Skeletal muscle tissue (tissue), 4 donors: ENCODE measurements around the gene TIAM1. TPM values are rescaled to one million over a fixed set of nuclear protein-coding genes. Genes with fewer than 3 reads are reported as not detected.

Experiments
- H3K27ac ChIP-seq: one replicate; pipeline ENCODE4 v1.7.0; 2013; ENCODE audit warnings: mild to moderate bottlenecking, low read depth, low read length, inconsistent platforms
- H3K27me3 ChIP-seq, 3 donors: one replicate each; pipeline ENCODE4 v1.7.0; 2013; ENCODE audit warnings: low read length in 3 of 3; ENCODE audit not compliant: control insufficient read depth in 3 of 3, insufficient read depth in 3 of 3
- H3K36me3 ChIP-seq, 3 donors: one replicate each; pipeline ENCODE4 v1.7.0; 2013; ENCODE audit warnings: low read length in 3 of 3; ENCODE audit not compliant: control insufficient read depth in 3 of 3, insufficient read depth in 3 of 3
- H3K4me1 ChIP-seq, 3 donors: one replicate each; pipeline ENCODE4 v1.7.0; 2013; ENCODE audit warnings: low read length in 3 of 3, mild to moderate bottlenecking in 3 of 3; ENCODE audit not compliant: control insufficient read depth in 3 of 3, insufficient read depth in 3 of 3
- H3K4me3 ChIP-seq, 3 donors: one replicate each; pipeline ENCODE4 v1.7.0; 2013; ENCODE audit warnings: low read length in 3 of 3
- H3K9ac ChIP-seq, 3 donors: one replicate each; pipeline ENCODE4 v1.7.0; 2013; ENCODE audit warnings: low read length in 3 of 3, mild to moderate bottlenecking in 3 of 3, moderate library complexity in 2 of 3, low read depth in 1 of 3
- H3K9me3 ChIP-seq, 3 donors: one replicate each; pipeline ENCODE4 v1.7.0; 2013; ENCODE audit warnings: low read length in 3 of 3; ENCODE audit not compliant: control insufficient read depth in 3 of 3
- total RNA-seq: library from RNA; depleted of rRNA; stranded (reverse); fragments of >200 nt; gene quantifications from one replicate; pipeline ENCODE4 v1.2.3, GENCODE V29; 2014
- donor health status: Osteomylitis.

TIAM1 gene
- total RNA-seq, 1 donor from 2014 or later: 24.5 TPM

GRCh38 chr21:31115249-31115648 lies 228.8 kb downstream of the TIAM1 start:
- no peaks in the 10 kb centered on the region for H3K4me1 ChIP-seq
- no peak overlapping the region for H3K9ac ChIP-seq
- no peaks in the 10 kb centered on the region for H3K9me3 ChIP-seq
- no peak overlapping the region for H3K27ac ChIP-seq
- no peaks in the 10 kb centered on the region for H3K27me3 ChIP-seq
- H3K4me3 ChIP-seq: no peak overlapping the region
- no peaks in the 10 kb centered on the region for H3K36me3 ChIP-seq

- Histone ChIP-seq H3K4me3 (no peak overlapping the region), H3K27me3 (no peaks in the 10 kb centered on the region)
Measured at GRCh38 chr21:31111093-31111492, 233.0 kb downstream of the TIAM1 start.

DNA sequence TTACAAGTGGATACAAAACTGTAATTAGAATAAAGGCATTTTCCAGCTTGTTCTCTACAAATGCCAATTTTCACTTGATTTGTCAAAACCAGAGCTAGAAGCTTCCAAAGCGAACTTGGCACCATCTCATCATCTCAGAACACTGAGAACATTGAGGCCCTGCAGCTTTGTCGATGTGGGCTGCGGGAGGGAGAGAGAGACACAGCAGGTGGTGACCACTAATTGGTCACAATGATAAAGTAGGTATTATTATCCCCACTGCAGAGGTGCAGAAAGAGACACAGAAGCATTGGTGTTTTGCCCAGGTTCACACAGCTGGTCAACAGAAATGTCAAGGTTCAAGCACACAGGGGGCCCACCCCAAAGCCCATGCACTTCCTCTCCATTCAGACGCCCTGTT lies 233.6 kb downstream of the TIAM1 start:
- Histone ChIP-seq H3K4me1 (no peaks in the 10 kb centered on the region), H3K9me3 (no peaks in the 10 kb centered on the region), H3K27me3 (no peaks in the 10 kb centered on the region), H3K4me3 (no peak overlapping the region), H3K9ac (no peak overlapping the region), H3K36me3 (no peaks in the 10 kb centered on the region), H3K27ac (no peak overlapping the region)

More at GRCh38 chr21:31111093-31111492, 233.0 kb downstream of the TIAM1 start:
- Histone ChIP-seq H3K4me1 (no peaks in the 10 kb centered on the region), H3K9ac (no peak overlapping the region), H3K36me3 (no peaks in the 10 kb centered on the region), H3K9me3 (no peaks in the 10 kb centered on the region), H3K27ac (no peak overlapping the region)

DNA sequence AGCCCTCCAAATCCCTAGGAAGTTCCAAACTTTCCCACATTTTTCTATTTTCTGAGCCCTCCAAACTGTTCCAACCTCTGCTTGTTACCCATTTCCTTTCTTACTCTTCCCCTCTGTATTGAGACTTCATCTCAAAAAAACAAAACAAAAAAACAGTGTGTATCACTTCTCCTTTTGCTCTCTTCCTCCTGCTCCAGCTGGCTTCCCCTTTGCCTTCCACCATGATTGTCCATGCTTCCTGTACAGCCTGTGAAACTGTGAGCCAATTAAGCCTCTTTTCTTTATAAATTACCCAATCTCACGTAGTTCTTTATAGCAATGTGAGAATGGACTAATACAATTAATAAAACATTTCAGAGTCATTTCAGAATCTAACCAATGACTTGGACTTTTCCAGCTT lies 236.2 kb downstream of the TIAM1 start:
- Histone ChIP-seq H3K27ac (no peak overlapping the region), H3K9me3 (no peaks in the 10 kb centered on the region)

GRCh38 chr21:31107176-31107785 lies 236.8 kb downstream of the TIAM1 start:
- H3K27me3 ChIP-seq: no peaks in the 10 kb centered on the region
- no peak overlapping the region for H3K27ac ChIP-seq
- H3K9ac ChIP-seq: no peak overlapping the region
- no peak overlapping the region for H3K4me3 ChIP-seq
- H3K36me3 ChIP-seq: no peaks in the 10 kb centered on the region
- H3K9me3 ChIP-seq: no peaks in the 10 kb centered on the region
- no peaks in the 10 kb centered on the region for H3K4me1 ChIP-seq

More for the DNA sequence above, 236.2 kb downstream of the TIAM1 start:
- Histone ChIP-seq H3K36me3 (no peaks in the 10 kb centered on the region), H3K4me3 (no peak overlapping the region), H3K4me1 (no peaks in the 10 kb centered on the region), H3K27me3 (no peaks in the 10 kb centered on the region), H3K9ac (no peak overlapping the region)

DNA sequence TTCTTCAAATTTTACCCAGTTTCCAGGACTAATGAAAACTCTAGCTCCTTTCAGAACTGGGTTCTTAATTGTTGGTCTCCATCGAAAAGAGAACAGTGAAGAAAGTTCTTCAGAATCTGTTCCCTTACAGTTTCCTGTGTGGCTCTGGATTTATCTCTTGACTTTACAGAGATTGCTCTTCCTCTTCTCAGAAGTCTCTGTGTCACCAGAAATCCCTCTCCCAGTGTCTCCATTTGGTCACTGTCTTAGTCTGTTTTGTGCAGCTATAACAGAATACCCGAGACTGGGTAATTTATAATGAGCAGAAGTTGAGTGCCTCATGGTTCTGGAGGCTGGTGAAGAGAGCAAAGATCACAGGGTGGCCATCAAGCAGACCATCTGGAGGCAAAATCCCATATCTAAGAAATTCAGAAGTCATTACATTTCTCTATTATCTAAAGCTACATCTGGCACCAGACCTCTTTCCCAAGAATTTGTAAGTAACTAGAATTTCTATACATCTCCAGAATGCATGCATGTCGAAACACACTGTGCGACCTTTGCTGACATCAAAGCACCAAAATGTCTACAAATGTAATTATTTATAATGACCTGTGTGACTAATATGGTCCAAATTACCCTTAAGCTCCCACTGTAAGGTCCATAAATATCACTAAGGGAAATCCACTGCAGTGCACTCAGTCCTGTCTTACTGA lies 240.3 kb downstream of the TIAM1 start:
- no peaks in the 10 kb centered on the region for H3K4me1 ChIP-seq
- H3K27ac ChIP-seq: no peak overlapping the region
- H3K27me3 ChIP-seq: peaks cover 0 to 3% (median 2%) of the 10 kb centered on the region in 3 donors
- no peaks in the 10 kb centered on the region for H3K36me3 ChIP-seq
- no peak overlapping the region for H3K4me3 ChIP-seq
- no peaks in the 10 kb centered on the region for H3K9me3 ChIP-seq
- no peak overlapping the region for H3K9ac ChIP-seq

GRCh38 chr21:31103163-31103562 lies 240.9 kb downstream of the TIAM1 start:
- Histone ChIP-seq H3K27ac (no peak overlapping the region), H3K9ac (no peak overlapping the region), H3K4me3 (no peak overlapping the region)

GRCh38 chr21:31099122-31099521 lies 244.9 kb downstream of the TIAM1 start:
- H3K9ac ChIP-seq: no peak overlapping the region
- no peaks in the 10 kb centered on the region for H3K4me1 ChIP-seq

More at GRCh38 chr21:31103163-31103562, 240.9 kb downstream of the TIAM1 start:
- H3K4me1 ChIP-seq: no peaks in the 10 kb centered on the region
- H3K36me3 ChIP-seq: no peaks in the 10 kb centered on the region
- peaks cover 0 to 4% (median 3%) of the 10 kb centered on the region in 3 donors for H3K27me3 ChIP-seq
- no peaks in the 10 kb centered on the region for H3K9me3 ChIP-seq

GRCh38 chr21:31098576-31099005 lies 245.5 kb downstream of the TIAM1 start:
- Histone ChIP-seq H3K9ac (no peak overlapping the region), H3K9me3 (no peaks in the 10 kb centered on the region), H3K4me3 (peak overlapping the region in 1 of 3 donors; percentile 6), H3K27ac (no peak overlapping the region), H3K27me3 (peaks cover 0 to 4% (median 3%) of the 10 kb centered on the region in 3 donors), H3K36me3 (no peaks in the 10 kb centered on the region), H3K4me1 (no peaks in the 10 kb centered on the region)

More at GRCh38 chr21:31099122-31099521, 244.9 kb downstream of the TIAM1 start:
- peaks cover 0 to 4% (median 3%) of the 10 kb centered on the region in 3 donors for H3K27me3 ChIP-seq
- no peak overlapping the region for H3K27ac ChIP-seq
- H3K36me3 ChIP-seq: no peaks in the 10 kb centered on the region
- H3K9me3 ChIP-seq: no peaks in the 10 kb centered on the region
- no peak overlapping the region for H3K4me3 ChIP-seq

DNA sequence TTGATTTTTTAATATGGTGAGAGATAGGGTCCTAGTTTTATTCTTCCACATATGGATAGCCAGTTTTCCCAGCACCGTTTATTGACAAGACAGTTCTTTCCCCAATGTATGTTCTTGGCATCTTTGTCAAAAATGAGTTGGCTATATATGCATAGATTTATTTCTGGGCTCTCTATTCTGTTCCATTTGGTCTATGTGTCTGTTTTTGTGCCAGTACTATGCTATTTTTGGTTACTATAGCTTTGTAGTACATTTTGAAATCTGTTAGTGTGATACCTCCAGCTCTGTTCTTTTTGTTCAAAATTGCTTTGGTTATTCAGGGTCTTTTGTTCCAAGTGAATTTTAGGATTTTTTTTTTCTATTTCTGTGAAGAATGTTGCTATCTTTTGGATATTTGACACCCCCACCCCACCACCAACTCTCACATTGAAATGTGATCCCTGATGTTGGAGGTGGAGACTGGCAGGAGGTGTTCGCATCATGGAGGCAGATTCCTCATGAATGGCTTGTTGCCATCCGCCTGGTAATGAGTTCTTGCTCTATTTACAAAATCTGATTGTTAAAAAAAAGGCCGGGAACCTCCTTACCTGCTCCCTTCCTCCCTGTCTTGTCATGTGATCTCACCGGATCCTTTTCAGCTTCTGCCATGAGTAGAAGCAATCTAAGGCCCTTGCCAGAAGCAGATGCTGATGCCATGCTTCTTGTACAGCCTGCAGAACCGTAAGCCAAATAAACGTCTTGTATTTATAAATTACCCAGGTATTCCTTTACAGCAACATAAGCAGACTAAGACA lies 251.0 kb downstream of the TIAM1 start:
- peaks cover 0 to 2% (median 0%) of the 10 kb centered on the region in 3 donors for H3K9me3 ChIP-seq
- H3K27ac ChIP-seq: no peak overlapping the region
- H3K4me1 ChIP-seq: no peaks in the 10 kb centered on the region
- H3K27me3 ChIP-seq: no peaks in the 10 kb centered on the region
- H3K9ac ChIP-seq: no peak overlapping the region
- H3K4me3 ChIP-seq: no peak overlapping the region
- no peaks in the 10 kb centered on the region for H3K36me3 ChIP-seq
